ENCODE results near the gene GPAM.

GPAM gene

GRCh38 chr10:112214298-112214926, 30.8 kb upstream of the GPAM start:
- H3K4me1 ChIP-seq (ENCODE audit: control insufficient read depth in 1 of 2, insufficient read depth in 2 of 2, low read length in 2 of 2): peaks cover 0 to 5% of the 10 kb centered on the region in 2 donors
- no peak overlapping the region for H3K4me3 ChIP-seq (ENCODE audit: low read depth in 1 of 2, low read length in 2 of 2)
- no peaks in the 10 kb centered on the region for H3K27me3 ChIP-seq (ENCODE audit: low read depth, low read length)
- H3K27ac ChIP-seq (ENCODE audit: low read length): no peak overlapping the region
- no peaks in the 10 kb centered on the region for H3K36me3 ChIP-seq (ENCODE audit: control insufficient read depth in 1 of 2, insufficient read depth in 2 of 2, low read length in 2 of 2)
- no peaks in the 10 kb centered on the region for H3K9me3 ChIP-seq (ENCODE audit: control insufficient read depth in 1 of 2, low read length in 2 of 2)

- Histone ChIP-seq H3K4me1 (ENCODE audit: control insufficient read depth in 1 of 2, insufficient read depth in 2 of 2, low read length in 2 of 2) (peaks cover 0 to 7% of the 10 kb centered on the region in 2 donors), H3K27ac (ENCODE audit: low read length) (no peak overlapping the region), H3K9me3 (ENCODE audit: control insufficient read depth in 1 of 2, low read length in 2 of 2) (no peaks in the 10 kb centered on the region), H3K4me3 (ENCODE audit: low read depth in 1 of 2, low read length in 2 of 2) (no peak overlapping the region), H3K27me3 (ENCODE audit: low read depth, low read length) (no peaks in the 10 kb centered on the region), H3K36me3 (ENCODE audit: control insufficient read depth in 1 of 2, insufficient read depth in 2 of 2, low read length in 2 of 2) (no peaks in the 10 kb centered on the region)
Measured at GRCh38 chr10:112213836-112214235, 30.3 kb upstream of the GPAM start.

GRCh38 chr10:112213098-112213823, 29.7 kb upstream of the GPAM start:
- Histone ChIP-seq H3K27me3 (ENCODE audit: low read depth, low read length) (no peaks in the 10 kb centered on the region), H3K9me3 (ENCODE audit: control insufficient read depth in 1 of 2, low read length in 2 of 2) (no peaks in the 10 kb centered on the region), H3K27ac (ENCODE audit: low read length) (no peak overlapping the region), H3K4me3 (ENCODE audit: low read depth in 1 of 2, low read length in 2 of 2) (no peak overlapping the region), H3K4me1 (ENCODE audit: control insufficient read depth in 1 of 2, insufficient read depth in 2 of 2, low read length in 2 of 2) (peaks cover 0 to 12% of the 10 kb centered on the region in 2 donors), H3K36me3 (ENCODE audit: control insufficient read depth in 1 of 2, insufficient read depth in 2 of 2, low read length in 2 of 2) (no peaks in the 10 kb centered on the region)

GRCh38 chr10:112210666-112211065, 27.1 kb upstream of the GPAM start:
- Histone ChIP-seq H3K4me3 (ENCODE audit: low read depth in 1 of 2, low read length in 2 of 2) (no peak overlapping the region), H3K27ac (ENCODE audit: low read length) (no peak overlapping the region), H3K36me3 (ENCODE audit: control insufficient read depth in 1 of 2, insufficient read depth in 2 of 2, low read length in 2 of 2) (no peaks in the 10 kb centered on the region), H3K9me3 (ENCODE audit: control insufficient read depth in 1 of 2, low read length in 2 of 2) (no peaks in the 10 kb centered on the region), H3K4me1 (ENCODE audit: control insufficient read depth in 1 of 2, insufficient read depth in 2 of 2, low read length in 2 of 2) (peaks cover 0 to 17% of the 10 kb centered on the region in 2 donors), H3K27me3 (ENCODE audit: low read depth, low read length) (no peaks in the 10 kb centered on the region)

GRCh38 chr10:112209684-112210131, 26.1 kb upstream of the GPAM start:
- H3K4me1 ChIP-seq (ENCODE audit: control insufficient read depth in 1 of 2, insufficient read depth in 2 of 2, low read length in 2 of 2): peaks cover 0 to 17% of the 10 kb centered on the region in 2 donors
- no peak overlapping the region for H3K27ac ChIP-seq (ENCODE audit: low read length)
- no peak overlapping the region for H3K4me3 ChIP-seq (ENCODE audit: low read depth in 1 of 2, low read length in 2 of 2)
- no peaks in the 10 kb centered on the region for H3K27me3 ChIP-seq (ENCODE audit: low read depth, low read length)
- H3K36me3 ChIP-seq (ENCODE audit: control insufficient read depth in 1 of 2, insufficient read depth in 2 of 2, low read length in 2 of 2): no peaks in the 10 kb centered on the region
- no peaks in the 10 kb centered on the region for H3K9me3 ChIP-seq (ENCODE audit: control insufficient read depth in 1 of 2, low read length in 2 of 2)

GRCh38 chr10:112208997-112209396, 25.4 kb upstream of the GPAM start:
- no peaks in the 10 kb centered on the region for H3K9me3 ChIP-seq (ENCODE audit: control insufficient read depth in 1 of 2, low read length in 2 of 2)
- no peaks in the 10 kb centered on the region for H3K36me3 ChIP-seq (ENCODE audit: control insufficient read depth in 1 of 2, insufficient read depth in 2 of 2, low read length in 2 of 2)
- no peaks in the 10 kb centered on the region for H3K27me3 ChIP-seq (ENCODE audit: low read depth, low read length)
- H3K4me3 ChIP-seq (ENCODE audit: low read depth in 1 of 2, low read length in 2 of 2): no peak overlapping the region
- no peak overlapping the region for H3K27ac ChIP-seq (ENCODE audit: low read length)
- H3K4me1 ChIP-seq (ENCODE audit: control insufficient read depth in 1 of 2, insufficient read depth in 2 of 2, low read length in 2 of 2): peaks cover 0 to 17% of the 10 kb centered on the region in 2 donors

- no peak overlapping the region for H3K4me3 ChIP-seq (ENCODE audit: low read depth in 1 of 2, low read length in 2 of 2)
- H3K36me3 ChIP-seq (ENCODE audit: control insufficient read depth in 1 of 2, insufficient read depth in 2 of 2, low read length in 2 of 2): no peaks in the 10 kb centered on the region
- H3K27ac ChIP-seq (ENCODE audit: low read length): no peak overlapping the region
- no peaks in the 10 kb centered on the region for H3K27me3 ChIP-seq (ENCODE audit: low read depth, low read length)
- no peaks in the 10 kb centered on the region for H3K9me3 ChIP-seq (ENCODE audit: control insufficient read depth in 1 of 2, low read length in 2 of 2)
- peaks cover 0 to 17% of the 10 kb centered on the region in 2 donors for H3K4me1 ChIP-seq (ENCODE audit: control insufficient read depth in 1 of 2, insufficient read depth in 2 of 2, low read length in 2 of 2)
Measured at GRCh38 chr10:112208292-112208691, 24.7 kb upstream of the GPAM start.

GRCh38 chr10:112203328-112204076, 19.9 kb upstream of the GPAM start:
- H3K27ac ChIP-seq (ENCODE audit: low read length): no peak overlapping the region
- H3K27me3 ChIP-seq (ENCODE audit: low read depth, low read length): no peaks in the 10 kb centered on the region
- H3K4me3 ChIP-seq (ENCODE audit: low read depth in 1 of 2, low read length in 2 of 2): no peak overlapping the region
- H3K4me1 ChIP-seq (ENCODE audit: control insufficient read depth in 1 of 2, insufficient read depth in 2 of 2, low read length in 2 of 2): peaks cover 0 to 7% of the 10 kb centered on the region in 2 donors
- no peaks in the 10 kb centered on the region for H3K9me3 ChIP-seq (ENCODE audit: control insufficient read depth in 1 of 2, low read length in 2 of 2)
- no peaks in the 10 kb centered on the region for H3K36me3 ChIP-seq (ENCODE audit: control insufficient read depth in 1 of 2, insufficient read depth in 2 of 2, low read length in 2 of 2)

GRCh38 chr10:112202561-112203241, 19.1 kb upstream of the GPAM start:
- Histone ChIP-seq H3K4me3 (ENCODE audit: low read depth in 1 of 2, low read length in 2 of 2) (no peak overlapping the region), H3K36me3 (ENCODE audit: control insufficient read depth in 1 of 2, insufficient read depth in 2 of 2, low read length in 2 of 2) (no peaks in the 10 kb centered on the region), H3K9me3 (ENCODE audit: control insufficient read depth in 1 of 2, low read length in 2 of 2) (no peaks in the 10 kb centered on the region), H3K4me1 (ENCODE audit: control insufficient read depth in 1 of 2, insufficient read depth in 2 of 2, low read length in 2 of 2) (peaks cover 0 to under 1% of the 10 kb centered on the region in 2 donors), H3K27me3 (ENCODE audit: low read depth, low read length) (no peaks in the 10 kb centered on the region), H3K27ac (ENCODE audit: low read length) (no peak overlapping the region)

- H3K27me3 ChIP-seq (ENCODE audit: low read depth, low read length): no peaks in the 10 kb centered on the region
Measured at GRCh38 chr10:112202076-112202475, 18.5 kb upstream of the GPAM start.

GRCh38 chr10:112201334-112201733, 17.8 kb upstream of the GPAM start:
- Histone ChIP-seq H3K4me3 (ENCODE audit: low read depth in 1 of 2, low read length in 2 of 2) (no peak overlapping the region), H3K27me3 (ENCODE audit: low read depth, low read length) (no peaks in the 10 kb centered on the region), H3K36me3 (ENCODE audit: control insufficient read depth in 1 of 2, insufficient read depth in 2 of 2, low read length in 2 of 2) (no peaks in the 10 kb centered on the region), H3K4me1 (ENCODE audit: control insufficient read depth in 1 of 2, insufficient read depth in 2 of 2, low read length in 2 of 2) (no peaks in the 10 kb centered on the region), H3K27ac (ENCODE audit: low read length) (no peak overlapping the region), H3K9me3 (ENCODE audit: control insufficient read depth in 1 of 2, low read length in 2 of 2) (no peaks in the 10 kb centered on the region)

More at GRCh38 chr10:112202076-112202475, 18.5 kb upstream of the GPAM start:
- Histone ChIP-seq H3K4me1 (ENCODE audit: control insufficient read depth in 1 of 2, insufficient read depth in 2 of 2, low read length in 2 of 2) (no peaks in the 10 kb centered on the region), H3K27ac (ENCODE audit: low read length) (no peak overlapping the region), H3K36me3 (ENCODE audit: control insufficient read depth in 1 of 2, insufficient read depth in 2 of 2, low read length in 2 of 2) (no peaks in the 10 kb centered on the region), H3K9me3 (ENCODE audit: control insufficient read depth in 1 of 2, low read length in 2 of 2) (no peaks in the 10 kb centered on the region), H3K4me3 (ENCODE audit: low read depth in 1 of 2, low read length in 2 of 2) (no peak overlapping the region)
